Activated CD8-positive, alpha-beta T cell treated with anti-CD3 and anti-CD28 coated beads for 36 hours (primary cell): ENCODE data around the gene AGAP1. TPM values are rescaled to one million over a fixed set of nuclear protein-coding genes. Genes with fewer than 3 reads are reported as not detected.

Experiments used
- ATAC-seq: fragments of 200-7000 bp; cut with Tn5 transposase; one replicate; pipeline ENCODE4 v1.10.0; 2021; ENCODE audit warnings: mild to moderate bottlenecking, moderate library complexity
- CTCF ChIA-PET: fragments of 350-600 bp; sonication (Branson Sonifier 250); formaldehyde crosslinking; loops from one replicate; lab custom pipeline; 2021; ENCODE audit warnings: antibody characterized with exemption; lab: Charles Lee
- POLR2A ChIA-PET: fragments of 350-600 bp; sonication (Branson Sonifier 250); formaldehyde crosslinking; loops from one replicate; lab custom pipeline; 2021; ENCODE audit warnings: antibody characterized with exemption; lab: Charles Lee
- DNase-seq: peaks from one replicate; pipeline ENCODE4 v3.0.0-alpha.2; 2020
- H3K27ac Mint-ChIP-seq: one replicate; pipeline ENCODE4 v1.8.0; 2021; ENCODE audit warnings: mild to moderate bottlenecking, mixed read lengths
- H3K27me3 Mint-ChIP-seq: one replicate; pipeline ENCODE4 v1.8.0; 2021; ENCODE audit warnings: mixed read lengths
- H3K36me3 Mint-ChIP-seq: one replicate; pipeline ENCODE4 v1.8.0; 2021; ENCODE audit warnings: low read depth, mixed read lengths
- H3K4me1 Mint-ChIP-seq: one replicate; pipeline ENCODE4 v1.8.0; 2021; ENCODE audit warnings: low read depth, mixed read lengths
- H3K4me3 Mint-ChIP-seq: one replicate; pipeline ENCODE4 v1.8.0; 2021; ENCODE audit warnings: mild to moderate bottlenecking, moderate library complexity, mixed read lengths
- H3K9me3 Mint-ChIP-seq: one replicate; pipeline ENCODE4 v1.8.0; 2021; ENCODE audit warnings: mixed read lengths
- CTCF ChIP-seq: fragments of 200-600 bp; IDR thresholded peaks from one replicate; pipeline ENCODE4 v1.8.0; 2022; ENCODE audit warnings: antibody characterized with exemption, mild to moderate bottlenecking
- intact Hi-C: fragments of 100-400 bp; cut with micrococcal nuclease; formaldehyde crosslinking; loops from one replicate; pipeline ENCODE4 v1.10.0; 2022
- total RNA-seq, 2 experiments: library from RNA; stranded (reverse); gene quantifications; one replicate each; pipeline ENCODE4 v1.2.3, GENCODE V29; 2021

The AGAP1 gene
- total RNA-seq, 2 experiments from 2014 or later: 2.5 to 2.9 TPM

GRCh38 chr2:235485362-235485761 lies 8.5 kb upstream of the AGAP1 start:
- ATAC-seq: no peak
- no peak for TF ChIP-seq CTCF
- peaks cover 9% of the 10 kb centered on the region for H3K9me3 Mint-ChIP-seq
- ChIA-PET POLR2A (no interaction called here), CTCF (no interaction called here)
- H3K27ac Mint-ChIP-seq: no peak overlapping the region
- peaks cover 8% of the 10 kb centered on the region for H3K27me3 Mint-ChIP-seq
- DNase-seq: no peak
- H3K4me3 Mint-ChIP-seq: no peak overlapping the region
- no peaks in the 10 kb centered on the region for H3K4me1 Mint-ChIP-seq
- H3K36me3 Mint-ChIP-seq: no peaks in the 10 kb centered on the region
- intact Hi-C loops: no loop called here

GRCh38 chr2:235486729-235487128 lies 7.1 kb upstream of the AGAP1 start:
- POLR2A ChIA-PET: no interaction called here
- intact Hi-C loops: no loop called here
- Mint-ChIP-seq H3K27ac (no peak overlapping the region), H3K36me3 (no peaks in the 10 kb centered on the region), H3K4me1 (no peaks in the 10 kb centered on the region), H3K4me3 (no peak overlapping the region), H3K27me3 (peaks cover 14% of the 10 kb centered on the region), H3K9me3 (peaks cover 9% of the 10 kb centered on the region)
- no peak for DNase-seq
- TF ChIP-seq CTCF: no peak
- CTCF ChIA-PET: no interaction called here
- no peak for ATAC-seq

GRCh38 chr2:235489897-235490296 lies 3.9 kb upstream of the AGAP1 start:
- CTCF ChIA-PET: no interaction called here

GRCh38 chr2:235492850-235493344 lies 946 bp upstream of the AGAP1 start:
- ChIA-PET CTCF (interaction anchor here (1.0 to 1.6 kb wide), 2 partner anchors 8 to 9 kb away, joined by 3 to 5 read pairs; no protein-coding TSS in a partner anchor), POLR2A (no interaction called here)
- no peaks in the 10 kb centered on the region for H3K36me3 Mint-ChIP-seq

More at GRCh38 chr2:235489897-235490296, 3.9 kb upstream of the AGAP1 start:
- DNase-seq (no peak), ATAC-seq (no peak)
- Mint-ChIP-seq H3K27ac (no peak overlapping the region), H3K36me3 (no peaks in the 10 kb centered on the region), H3K4me3 (no peak overlapping the region), H3K27me3 (peaks cover 28% of the 10 kb centered on the region), H3K4me1 (peaks cover 4% of the 10 kb centered on the region), H3K9me3 (peaks cover 9% of the 10 kb centered on the region)
- intact Hi-C loops: no loop called here
- POLR2A ChIA-PET: no interaction called here
- no peak for TF ChIP-seq CTCF

GRCh38 chr2:235493402-235493774 lies 455 bp upstream of the AGAP1 start:
- H3K36me3 Mint-ChIP-seq: no peaks in the 10 kb centered on the region
- peaks cover 3% of the 10 kb centered on the region for H3K9me3 Mint-ChIP-seq
- intact Hi-C loops: no loop called here
- H3K4me1 Mint-ChIP-seq: peaks cover 8% of the 10 kb centered on the region
- DNase-seq (no peak), ATAC-seq (no peak)
- TF ChIP-seq CTCF: no peak
- H3K27ac Mint-ChIP-seq: no peak overlapping the region
- H3K27me3 Mint-ChIP-seq: peaks cover 52% of the 10 kb centered on the region
- peak overlapping the region; percentile 76 for H3K4me3 Mint-ChIP-seq
- POLR2A ChIA-PET: no interaction called here
- CTCF ChIA-PET: no interaction called here

More at GRCh38 chr2:235492850-235493344, 946 bp upstream of the AGAP1 start:
- DNase-seq: no peak
- Mint-ChIP-seq H3K4me3 (peak overlapping the region; percentile 76), H3K27ac (no peak overlapping the region), H3K4me1 (peaks cover 8% of the 10 kb centered on the region), H3K27me3 (peaks cover 48% of the 10 kb centered on the region), H3K9me3 (peaks cover 3% of the 10 kb centered on the region)
- intact Hi-C loops: no loop called here
- no peak for TF ChIP-seq CTCF
- ATAC-seq: no peak
